Karpas-422 (cell line): ENCODE data around the gene MCM6. TPM values are rescaled to one million over a fixed set of nuclear protein-coding genes. Genes with fewer than 3 reads are reported as not detected.
"Not testable (repeated sequence)": the region's sequence is repeated elsewhere in the genome, so short reads cannot be mapped to it uniquely, and the experiment has no call there.

ENCODE experiments used
- DNase-seq: peaks from one replicate; pipeline ENCODE4 v3.0.0-alpha.2; 2015
- H2AFZ ChIP-seq: fragments of 200-600 bp; sonication (generic); 2 replicates; pipeline ENCODE4 v1.6.1; 2014; ENCODE audit warnings: antibody characterized with exemption, low read length, mixed read lengths
- H3K27ac ChIP-seq: fragments of 200-600 bp; sonication (generic); 2 replicates; pipeline ENCODE4 v1.5.1; 2014; ENCODE audit warnings: mild to moderate bottlenecking, low read length, moderate library complexity
- H3K27me3 ChIP-seq: fragments of 200-600 bp; sonication (generic); 2 replicates; pipeline ENCODE4 v1.6.1; 2014; ENCODE audit warnings: low read length, mixed read lengths
- H3K36me3 ChIP-seq: fragments of 200-600 bp; sonication (generic); 2 replicates; pipeline ENCODE4 v1.6.1; 2014; ENCODE audit warnings: low read length, mixed read lengths; ENCODE audit not compliant: insufficient read depth
- H3K4me1 ChIP-seq: fragments of 200-600 bp; sonication (generic); 2 replicates; pipeline ENCODE4 v1.6.1; 2014; ENCODE audit warnings: mild to moderate bottlenecking, low read length, mixed read lengths
- H3K4me2 ChIP-seq: fragments of 200-600 bp; sonication (generic); 2 replicates; pipeline ENCODE4 v1.6.1; 2014; ENCODE audit warnings: low read length, low read depth, mild to moderate bottlenecking; ENCODE audit not compliant: poor library complexity, severe bottlenecking
- H3K4me3 ChIP-seq: fragments of 200-600 bp; sonication (generic); 2 replicates; pipeline ENCODE4 v1.5.1; 2014; ENCODE audit warnings: mild to moderate bottlenecking, antibody characterized with exemption, low read length, mixed read lengths
- H3K79me2 ChIP-seq: fragments of 200-600 bp; sonication (generic); 2 replicates; pipeline ENCODE4 v1.6.1; 2014; ENCODE audit warnings: mild to moderate bottlenecking, low read length, mixed read lengths
- H3K9ac ChIP-seq: fragments of 200-600 bp; sonication (generic); 2 replicates; pipeline ENCODE4 v1.6.0; 2014; ENCODE audit warnings: low read length
- H3K9me2 ChIP-seq: fragments of 200-600 bp; sonication (generic), shearing (Covaris generic); replicated peaks from 2 replicates; pipeline ENCODE4 v1.6.0; 2014; ENCODE audit warnings: mild to moderate bottlenecking, low read length, moderate library complexity; ENCODE audit not compliant: insufficient read depth
- H3K9me3 ChIP-seq: fragments of 300-700, 200-600 bp; sonication (generic); 2 replicates; pipeline ENCODE4 v1.6.1; 2014; ENCODE audit warnings: low read length, mixed read lengths
- H4K20me1 ChIP-seq: fragments of 200-600 bp; sonication (generic); 2 replicates; pipeline ENCODE4 v1.6.1; 2014; ENCODE audit warnings: mild to moderate bottlenecking, antibody characterized with exemption, low read length, low read depth; ENCODE audit not compliant: insufficient read depth
- total RNA-seq: library from RNA; depleted of rRNA; stranded (reverse); fragments of >200 nt; shearing (Covaris generic); gene quantifications from 2 replicates; pipeline ENCODE4 v1.2.3, GENCODE V29; 2014; ENCODE audit warnings: low replicate concordance

The MCM6 gene
- total RNA-seq, 1 experiment from 2014 or later, result 35.4 TPM

- DNase-seq, result no peak
- no peak overlapping the region for H3K4me3 ChIP-seq
- H3K36me3 ChIP-seq, result no peaks in the 10 kb centered on the region
- no peaks in the 10 kb centered on the region for H3K9me2 ChIP-seq
- no peak overlapping the region for H3K9ac ChIP-seq
- H3K9me3 ChIP-seq, result no peaks in the 10 kb centered on the region
- H2AFZ ChIP-seq, result no peak overlapping the region
- no peaks in the 10 kb centered on the region for H4K20me1 ChIP-seq
- H3K27me3 ChIP-seq, result no peaks in the 10 kb centered on the region
- H3K4me1 ChIP-seq, result peaks cover 7% of the 10 kb centered on the region
- no peak overlapping the region for H3K4me2 ChIP-seq
- H3K79me2 ChIP-seq, result no peaks in the 10 kb centered on the region
- H3K27ac ChIP-seq, result no peak overlapping the region
Measured at GRCh38 chr2:135882415-135882814, 6.2 kb upstream of the MCM6 start.

- peak overlapping the region; percentile 96 for H2AFZ ChIP-seq
- H3K9me2 ChIP-seq, H3K9me3 ChIP-seq, H3K27me3 ChIP-seq, DNase-seq, H3K27ac ChIP-seq, H4K20me1 ChIP-seq: not testable (repeated sequence)
- peaks cover 43% of the 10 kb centered on the region for H3K79me2 ChIP-seq
- H3K4me2 ChIP-seq, result peak overlapping the region; percentile 97
- peak overlapping the region; percentile 71 for H3K9ac ChIP-seq
- peaks cover 24% of the 10 kb centered on the region for H3K4me1 ChIP-seq
- peak overlapping the region; percentile 91 for H3K4me3 ChIP-seq
- H3K36me3 ChIP-seq, result peaks cover 24% of the 10 kb centered on the region
Measured at GRCh38 chr2:135876770-135877169, 527 bp upstream of the MCM6 start.

- peak overlapping the region; percentile 73 for H3K27ac ChIP-seq
- H3K9ac ChIP-seq, result peak overlapping the region; percentile 83
- 0 out of 2 replicates have a peak, but pooled peaks cover 4% of the 10 kb centered on the region for H4K20me1 ChIP-seq
- H3K9me3 ChIP-seq, result no peaks in the 10 kb centered on the region
- H3K27me3 ChIP-seq, result no peaks in the 10 kb centered on the region
- DNase-seq, result peak; percentile 80
- peaks cover 51% of the 10 kb centered on the region for H3K79me2 ChIP-seq
- peaks cover 31% of the 10 kb centered on the region for H3K36me3 ChIP-seq
- H3K4me1 ChIP-seq, result peaks cover 24% of the 10 kb centered on the region
- H3K9me2 ChIP-seq, result no peaks in the 10 kb centered on the region
- peak overlapping the region; percentile 97 for H3K4me2 ChIP-seq
- H3K4me3 ChIP-seq, result peak overlapping the region; percentile 91
- H2AFZ ChIP-seq, result 0 out of 2 replicates have a peak overlapping the region, but pooled peaks have one; percentile 17
Measured at GRCh38 chr2:135875491-135876065, 665 bp downstream of the MCM6 start.

- no peak for DNase-seq
- Histone ChIP-seq H3K4me2 (peak overlapping the region; percentile 97), H2AFZ (no peak overlapping the region), H4K20me1 (0 out of 2 replicates have a peak, but pooled peaks cover 4% of the 10 kb centered on the region), H3K79me2 (peaks cover 58% of the 10 kb centered on the region), H3K4me1 (peaks cover 24% of the 10 kb centered on the region), H3K9me3 (no peaks in the 10 kb centered on the region), H3K27me3 (no peaks in the 10 kb centered on the region), H3K9ac (peak overlapping the region; percentile 83), H3K9me2 (no peaks in the 10 kb centered on the region), H3K36me3 (peaks cover 34% of the 10 kb centered on the region), H3K4me3 (peak overlapping the region; percentile 91), H3K27ac (peak overlapping the region; percentile 73; the same call in 1 of the 2 replicates)
Measured at GRCh38 chr2:135874777-135875365, 1.4 kb downstream of the MCM6 start.

- Histone ChIP-seq H3K9me2 (no peaks in the 10 kb centered on the region), H3K27me3 (no peaks in the 10 kb centered on the region), H2AFZ (no peak overlapping the region), H3K4me2 (no peak overlapping the region), H3K79me2 (peaks cover 77% of the 10 kb centered on the region), H3K4me3 (no peak overlapping the region), H3K4me1 (peaks cover 20% of the 10 kb centered on the region), H3K27ac (no peak overlapping the region), H3K9me3 (no peaks in the 10 kb centered on the region), H3K9ac (no peak overlapping the region), H3K36me3 (peaks cover 73% of the 10 kb centered on the region), H4K20me1 (0 out of 2 replicates have a peak, but pooled peaks cover 4% of the 10 kb centered on the region)
- DNase-seq, result no peak
Measured at GRCh38 chr2:135870571-135870970, 5.7 kb downstream of the MCM6 start.

- H3K9me2 ChIP-seq, result no peaks in the 10 kb centered on the region
- no peaks in the 10 kb centered on the region for H3K27me3 ChIP-seq
- no peak for DNase-seq
- no peak overlapping the region for H3K27ac ChIP-seq
- H4K20me1 ChIP-seq, result no peaks in the 10 kb centered on the region; the same call in 1 of the 2 replicates
- H3K4me2 ChIP-seq, result no peak overlapping the region
- peaks cover 80% of the 10 kb centered on the region for H3K36me3 ChIP-seq
- H3K4me1 ChIP-seq, result no peaks in the 10 kb centered on the region
- no peaks in the 10 kb centered on the region for H3K9me3 ChIP-seq
- no peak overlapping the region for H3K9ac ChIP-seq
- no peak overlapping the region for H2AFZ ChIP-seq
- H3K79me2 ChIP-seq, result peaks cover 50% of the 10 kb centered on the region
- no peak overlapping the region for H3K4me3 ChIP-seq
Measured at GRCh38 chr2:135863233-135863632, 13.0 kb downstream of the MCM6 start.

GRCh38 chr2:135862718-135863117 lies 13.5 kb downstream of the MCM6 start:
- no peak for DNase-seq
- no peaks in the 10 kb centered on the region for H3K9me2 ChIP-seq
- H2AFZ ChIP-seq, result no peak overlapping the region
- no peaks in the 10 kb centered on the region for H3K4me1 ChIP-seq
- H3K4me2 ChIP-seq, result no peak overlapping the region
- no peaks in the 10 kb centered on the region for H3K27me3 ChIP-seq
- no peak overlapping the region for H3K9ac ChIP-seq
- H3K36me3 ChIP-seq, result peaks cover 78% of the 10 kb centered on the region
- no peaks in the 10 kb centered on the region; the same call in 1 of the 2 replicates for H4K20me1 ChIP-seq
- H3K27ac ChIP-seq, result no peak overlapping the region
- no peaks in the 10 kb centered on the region for H3K9me3 ChIP-seq
- no peak overlapping the region for H3K4me3 ChIP-seq
- peaks cover 47% of the 10 kb centered on the region for H3K79me2 ChIP-seq

GRCh38 chr2:135853401-135853800 lies 22.8 kb downstream of the MCM6 start:
- no peaks in the 10 kb centered on the region for H3K4me1 ChIP-seq
- peaks cover 11% of the 10 kb centered on the region for H3K79me2 ChIP-seq
- no peak overlapping the region for H3K9ac ChIP-seq
- no peaks in the 10 kb centered on the region for H3K27me3 ChIP-seq
- no peaks in the 10 kb centered on the region for H4K20me1 ChIP-seq
- no peaks in the 10 kb centered on the region for H3K9me2 ChIP-seq
- no peaks in the 10 kb centered on the region for H3K9me3 ChIP-seq
- peaks cover 69% of the 10 kb centered on the region for H3K36me3 ChIP-seq
- no peak overlapping the region for H3K4me2 ChIP-seq
- H2AFZ ChIP-seq, result no peak overlapping the region
- no peak for DNase-seq
- H3K4me3 ChIP-seq, result no peak overlapping the region
- no peak overlapping the region for H3K27ac ChIP-seq
